ENCODE results near the gene LOXHD1. TPM values are rescaled to one million over a fixed set of nuclear protein-coding genes. Genes with fewer than 3 reads are reported as not detected.

The LOXHD1 gene
- total RNA-seq, 1 experiment from 2014 or later = not detected

DNA sequence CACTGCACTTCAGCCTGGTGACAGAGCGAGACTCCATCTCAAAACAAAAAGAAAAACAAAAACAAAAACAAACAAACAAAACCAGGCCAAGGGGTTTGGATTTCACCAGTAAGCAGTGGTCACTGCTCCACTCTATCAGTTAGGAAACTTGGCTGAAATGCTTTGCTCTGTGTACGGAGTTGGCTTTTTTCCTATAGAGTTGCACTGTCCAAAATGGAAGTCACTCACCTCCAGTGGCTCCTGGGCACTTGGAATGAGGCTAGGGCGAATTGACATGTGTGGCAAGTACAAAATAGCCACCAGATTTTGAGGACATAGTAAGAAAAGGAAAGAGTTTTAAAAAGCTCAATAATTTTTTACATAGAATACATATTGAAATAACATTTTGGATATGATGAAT lies 228.7 kb downstream of the LOXHD1 start:
- DNase-seq (ENCODE audit: low read depth, low spot score) = no peak
- in situ Hi-C loops (cut with HindIII; ENCODE audit: low pct_unique_long_range_greater_than_20kb, low sequenced_read_pairs) = no loop called here

- DNase-seq (ENCODE audit: low read depth, low spot score) = no peak
- in situ Hi-C loops (cut with HindIII; ENCODE audit: low pct_unique_long_range_greater_than_20kb, low sequenced_read_pairs) = no loop called here
Observed at GRCh38 chr18:46427216-46427995, 229.6 kb downstream of the LOXHD1 start.

Other genes starting within 250 kb of the LOXHD1 start
- gene ST8SIA5, start 99.8 kb upstream of the LOXHD1 start, total RNA-seq (2014; rRNA removed; shearing (Covaris generic)) = not detected in 2 replicates